Esophagus (tissue), 2 donors: ENCODE data around the gene GPD1L. TPM values are rescaled to one million over a fixed set of nuclear protein-coding genes. Genes with fewer than 3 reads are reported as not detected.

ENCODE experiments used
- H3K27ac ChIP-seq, 2 donors: one replicate each; pipeline ENCODE4 v1.5.1; 2013; ENCODE audit warnings: low read depth in 2 of 2, mild to moderate bottlenecking in 2 of 2, inconsistent platforms in 1 of 2, low read length in 1 of 2, moderate library complexity in 1 of 2
- H3K27me3 ChIP-seq, 2 donors: one replicate each; pipeline ENCODE4 v1.6.1; 2013; ENCODE audit warnings: low read length in 2 of 2, control low read depth in 1 of 2, mild to moderate bottlenecking in 1 of 2; ENCODE audit not compliant: insufficient read depth in 2 of 2, control insufficient read depth in 1 of 2
- H3K36me3 ChIP-seq, 2 donors: one replicate each; pipeline ENCODE4 v1.6.1; 2013; ENCODE audit warnings: low read length in 1 of 2; ENCODE audit not compliant: control insufficient read depth in 2 of 2, insufficient read depth in 2 of 2
- H3K4me1 ChIP-seq, 2 donors: one replicate each; pipeline ENCODE4 v1.6.1; 2013; ENCODE audit warnings: low read length in 1 of 2; ENCODE audit not compliant: control insufficient read depth in 2 of 2, insufficient read depth in 2 of 2
- H3K4me3 ChIP-seq, 2 donors: one replicate each; pipeline ENCODE4 v1.5.1; 2013; ENCODE audit warnings: low read length in 2 of 2, mild to moderate bottlenecking in 2 of 2, low read depth in 1 of 2, moderate library complexity in 1 of 2
- H3K9me3 ChIP-seq, 2 donors: one replicate each; pipeline ENCODE4 v1.6.1; 2013; ENCODE audit warnings: mild to moderate bottlenecking in 2 of 2, low read depth in 1 of 2, low read length in 1 of 2, moderate library complexity in 1 of 2; ENCODE audit not compliant: control insufficient read depth in 2 of 2, insufficient read depth in 1 of 2
- WGBS, 2 donors: extraction: QIAGEN DNeasy Blood & Tissue Kit; methylation state at CpG; one replicate each; pipeline ENCODE4 v1.1.7; 2013; 5-methylcytosine and 5-hydroxymethylcytosine counted together
- polyA plus RNA-seq, 2 donors: library from polyadenylated mRNA; stranded (reverse); fragments of 200-250 nt; gene quantifications; one replicate each; pipeline ENCODE4 v1.2.3, GENCODE V29; 2013
- donor health status: healthy with polysubstance abuse.
- donor health status: Bipolar disorder and iron deficiency.

The GPD1L gene
- polyA plus RNA-seq, 2 donors: 21.5 to 22.4 TPM

DNA sequence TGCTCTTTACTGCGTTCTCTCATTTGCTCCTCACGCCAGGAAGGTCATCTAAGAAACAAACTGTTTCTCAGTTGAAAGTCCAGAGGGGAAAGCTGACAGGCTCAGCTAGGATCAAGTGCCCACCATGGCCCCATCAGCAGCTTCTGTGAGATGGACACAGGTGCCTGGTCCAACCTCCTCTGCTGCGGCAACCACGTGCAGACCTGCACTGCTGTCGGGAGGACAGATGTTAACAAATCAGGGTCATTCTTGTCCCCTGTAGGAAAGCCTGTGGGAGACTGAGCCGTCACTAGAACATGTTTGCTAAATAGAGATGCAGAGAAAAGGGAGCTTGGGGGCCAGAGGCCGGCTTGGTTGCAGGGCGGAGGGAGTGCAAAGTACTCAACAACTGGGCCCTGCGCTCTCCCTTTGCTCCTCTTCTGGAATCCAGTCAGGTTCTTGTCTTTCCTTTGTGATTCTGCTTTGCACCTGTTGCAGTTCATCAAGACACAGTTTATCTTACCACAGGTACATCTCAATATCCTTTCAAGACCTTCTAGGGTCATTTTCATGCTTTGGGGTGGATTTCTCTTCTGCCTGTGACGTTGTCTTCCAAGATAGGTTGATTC lies 20.9 kb downstream of the GPD1L start:
- no peaks in the 10 kb centered on the region for H3K9me3 ChIP-seq
- H3K4me3 ChIP-seq: no peak overlapping the region
- H3K36me3 ChIP-seq: peaks cover 0 to 10% of the 10 kb centered on the region in 2 donors
- H3K27ac ChIP-seq: no peak overlapping the region
- 90 to 94% methylated on average over 10 of the region's 10 CpGs for WGBS, 2 donors
- peaks cover 0 to 2% of the 10 kb centered on the region in 2 donors for H3K4me1 ChIP-seq
- H3K27me3 ChIP-seq: no peaks in the 10 kb centered on the region

- H3K27me3 ChIP-seq: no peaks in the 10 kb centered on the region
- H3K9me3 ChIP-seq: no peaks in the 10 kb centered on the region
- 91 to 92% methylated on average over 2 of the region's 2 CpGs for WGBS, 2 donors
- H3K4me1 ChIP-seq: peaks cover 0 to 2% of the 10 kb centered on the region in 2 donors
- H3K27ac ChIP-seq: no peak overlapping the region
- H3K4me3 ChIP-seq: no peak overlapping the region
- peaks cover 0 to 12% of the 10 kb centered on the region in 2 donors for H3K36me3 ChIP-seq
Measured at GRCh38 chr3:32128936-32129335, 22.5 kb downstream of the GPD1L start.

GRCh38 chr3:32129832-32130231 lies 23.4 kb downstream of the GPD1L start:
- peaks cover 0 to 12% of the 10 kb centered on the region in 2 donors for H3K36me3 ChIP-seq
- WGBS, 2 donors: 88 to 89% methylated on average over 4 of the region's 4 CpGs
- no peaks in the 10 kb centered on the region for H3K9me3 ChIP-seq

GRCh38 chr3:32132121-32132520 lies 25.7 kb downstream of the GPD1L start:
- no peak overlapping the region for H3K4me3 ChIP-seq
- H3K9me3 ChIP-seq: no peaks in the 10 kb centered on the region
- no peaks in the 10 kb centered on the region for H3K4me1 ChIP-seq
- H3K36me3 ChIP-seq: peaks cover 0 to 12% of the 10 kb centered on the region in 2 donors
- H3K27ac ChIP-seq: no peak overlapping the region
- no peaks in the 10 kb centered on the region for H3K27me3 ChIP-seq

More at GRCh38 chr3:32129832-32130231, 23.4 kb downstream of the GPD1L start:
- Histone ChIP-seq H3K27me3 (no peaks in the 10 kb centered on the region), H3K27ac (no peak overlapping the region), H3K4me3 (no peak overlapping the region), H3K4me1 (peaks cover 0 to 2% of the 10 kb centered on the region in 2 donors)

- no peak overlapping the region for H3K4me3 ChIP-seq
- 88 to 95% methylated on average over 2 of the region's 2 CpGs for WGBS, 2 donors
- no peaks in the 10 kb centered on the region for H3K9me3 ChIP-seq
- H3K4me1 ChIP-seq: no peaks in the 10 kb centered on the region
- peaks cover 0 to 14% of the 10 kb centered on the region in 2 donors for H3K36me3 ChIP-seq
- no peak overlapping the region for H3K27ac ChIP-seq
- H3K27me3 ChIP-seq: no peaks in the 10 kb centered on the region
Measured at GRCh38 chr3:32132706-32133105, 26.3 kb downstream of the GPD1L start.

DNA sequence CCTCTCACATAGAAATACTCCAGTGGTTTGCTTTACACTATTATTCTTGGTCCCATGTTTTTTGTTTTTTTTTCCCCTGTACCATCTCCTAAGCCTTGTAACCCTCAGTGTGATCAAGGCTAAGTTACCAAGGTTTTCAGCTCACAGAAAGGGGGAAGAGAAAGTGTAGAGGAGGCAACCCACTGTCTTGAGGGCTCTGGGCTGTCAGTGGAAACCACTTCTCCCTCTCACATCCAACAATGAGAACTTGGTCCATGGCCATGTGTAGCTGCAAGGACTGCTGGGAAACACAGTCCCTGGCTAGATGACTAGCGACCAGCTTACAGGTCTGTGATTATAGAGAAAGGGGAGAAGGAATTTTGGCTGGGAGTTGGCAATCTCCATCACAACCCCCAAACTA lies 30.3 kb downstream of the GPD1L start:
- Histone ChIP-seq H3K27me3 (no peaks in the 10 kb centered on the region), H3K4me3 (no peak overlapping the region), H3K36me3 (peaks cover 0 to 14% of the 10 kb centered on the region in 2 donors), H3K4me1 (no peaks in the 10 kb centered on the region), H3K27ac (no peak overlapping the region), H3K9me3 (no peaks in the 10 kb centered on the region)
- 100% methylated on average over 1 of the region's 1 CpG for WGBS, 2 donors

GRCh38 chr3:32137870-32138269 lies 31.4 kb downstream of the GPD1L start:
- WGBS, 2 donors: 83 to 84% methylated on average over 4 of the region's 4 CpGs
- H3K27me3 ChIP-seq: no peaks in the 10 kb centered on the region
- no peaks in the 10 kb centered on the region for H3K4me1 ChIP-seq
- no peak overlapping the region for H3K27ac ChIP-seq
- H3K4me3 ChIP-seq: no peak overlapping the region
- no peaks in the 10 kb centered on the region for H3K9me3 ChIP-seq
- H3K36me3 ChIP-seq: peaks cover 0 to 14% of the 10 kb centered on the region in 2 donors

- H3K36me3 ChIP-seq: peaks cover 0 to 11% of the 10 kb centered on the region in 2 donors
Measured at GRCh38 chr3:32138545-32139104, 32.2 kb downstream of the GPD1L start.

GRCh38 chr3:32140943-32141342 lies 34.5 kb downstream of the GPD1L start:
- peaks cover 0 to 15% of the 10 kb centered on the region in 2 donors for H3K36me3 ChIP-seq
- WGBS, 2 donors: 75 to 81% methylated on average over 5 of the region's 5 CpGs
- H3K9me3 ChIP-seq: no peaks in the 10 kb centered on the region
- no peak overlapping the region for H3K4me3 ChIP-seq
- H3K4me1 ChIP-seq: peaks cover 0 to 2% of the 10 kb centered on the region in 2 donors
- H3K27ac ChIP-seq: no peak overlapping the region
- H3K27me3 ChIP-seq: no peaks in the 10 kb centered on the region

More at GRCh38 chr3:32138545-32139104, 32.2 kb downstream of the GPD1L start:
- Histone ChIP-seq H3K27me3 (no peaks in the 10 kb centered on the region), H3K4me3 (no peak overlapping the region), H3K4me1 (no peaks in the 10 kb centered on the region), H3K9me3 (no peaks in the 10 kb centered on the region), H3K27ac (no peak overlapping the region)
- 62 to 67% methylated on average over 8 of the region's 8 CpGs for WGBS, 2 donors
